ENCODE measurements around the gene GABBR2. TPM values are rescaled to one million over a fixed set of nuclear protein-coding genes. Genes with fewer than 3 reads are reported as not detected.

The GABBR2 gene
- total RNA-seq, 1 donor = not detected

GRCh38 chr9:98427491-98427890, 281.2 kb downstream of the GABBR2 start:
- TF ChIP-seq CTCF (IDR thresholded peaks at IDR 0.05; ENCODE audit: insufficient read depth, low read depth, low read length) = no peak
- DNase-seq (ENCODE audit: low read depth) = no peak
- H3K4me3 ChIP-seq (ENCODE audit: low read depth, low read length) = no peak overlapping the region

GRCh38 chr9:98425079-98425478, 283.7 kb downstream of the GABBR2 start:
- DNase-seq (ENCODE audit: low read depth) = no peak
- no peak overlapping the region for H3K4me3 ChIP-seq (ENCODE audit: low read depth, low read length)
- TF ChIP-seq CTCF (IDR thresholded peaks at IDR 0.05; ENCODE audit: insufficient read depth, low read depth, low read length) = no peak

GRCh38 chr9:98419260-98419603, 289.5 kb downstream of the GABBR2 start:
- no peak for TF ChIP-seq CTCF (IDR thresholded peaks at IDR 0.05; ENCODE audit: insufficient read depth, low read depth, low read length)

GRCh38 chr9:98418578-98419259, 290.0 kb downstream of the GABBR2 start:
- TF ChIP-seq CTCF (IDR thresholded peaks at IDR 0.05; ENCODE audit: insufficient read depth, low read depth, low read length) = no peak
- no peak for DNase-seq (ENCODE audit: low read depth)
- no peak overlapping the region for H3K4me3 ChIP-seq (ENCODE audit: low read depth, low read length)

More at GRCh38 chr9:98419260-98419603, 289.5 kb downstream of the GABBR2 start:
- no peak for DNase-seq (ENCODE audit: low read depth)
- no peak overlapping the region for H3K4me3 ChIP-seq (ENCODE audit: low read depth, low read length)

GRCh38 chr9:98416294-98417248, 292.2 kb downstream of the GABBR2 start:
- no peak for TF ChIP-seq CTCF (IDR thresholded peaks at IDR 0.05; ENCODE audit: insufficient read depth, low read depth, low read length)
- no peak for DNase-seq (ENCODE audit: low read depth)

GRCh38 chr9:98415782-98416181, 293.0 kb downstream of the GABBR2 start:
- no peak overlapping the region for H3K4me3 ChIP-seq (ENCODE audit: low read depth, low read length)
- TF ChIP-seq CTCF (IDR thresholded peaks at IDR 0.05; ENCODE audit: insufficient read depth, low read depth, low read length) = no peak
- no peak for DNase-seq (ENCODE audit: low read depth)

More at GRCh38 chr9:98416294-98417248, 292.2 kb downstream of the GABBR2 start:
- H3K4me3 ChIP-seq (ENCODE audit: low read depth, low read length) = no peak overlapping the region

Measured in fibroblast of villous mesenchyme (primary cell).